Endodermal cell (in vitro differentiated cells): Measurements from ENCODE around the gene BTBD19. TPM values are rescaled to one million over a fixed set of nuclear protein-coding genes. Genes with fewer than 3 reads are reported as not detected.
A peak's percentile ranks its signal among the peaks of the same experiment; 100 is the strongest.
"Not testable (repeated sequence)": the region's sequence is repeated elsewhere in the genome, so short reads cannot be mapped to it uniquely, and the experiment has no call there.

ENCODE experiments used
- DNase-seq: peaks from one replicate; pipeline ENCODE4 v3.0.0-alpha.2; 2017
- H3K27ac ChIP-seq: 2 replicates; pipeline ENCODE4 v1.5.1; 2013; ENCODE audit warnings: mild to moderate bottlenecking, low read depth, low read length, moderate library complexity
- H3K27me3 ChIP-seq: 2 replicates; pipeline ENCODE4 v1.6.1; 2013; ENCODE audit warnings: mild to moderate bottlenecking, low read length, moderate library complexity; ENCODE audit not compliant: insufficient read depth, control insufficient read depth, poor library complexity, severe bottlenecking
- H3K36me3 ChIP-seq: 2 replicates; pipeline ENCODE4 v1.7.0; 2013; ENCODE audit warnings: mild to moderate bottlenecking, low read length, moderate library complexity; ENCODE audit not compliant: control insufficient read depth, insufficient read depth
- H3K4me1 ChIP-seq: one replicate; pipeline ENCODE4 v1.7.0; 2013; ENCODE audit warnings: low read length; ENCODE audit not compliant: control insufficient read depth, insufficient read depth
- H3K4me3 ChIP-seq: 2 replicates; pipeline ENCODE4 v1.5.1; 2013; ENCODE audit warnings: mild to moderate bottlenecking, low read length, moderate library complexity
- H3K9ac ChIP-seq: 2 replicates; pipeline ENCODE4 v1.6.1; 2013; ENCODE audit warnings: mild to moderate bottlenecking, low read length, moderate library complexity; ENCODE audit not compliant: poor library complexity, severe bottlenecking; ENCODE audit errors: extremely low read depth
- H3K9me3 ChIP-seq: 2 replicates; pipeline ENCODE4 v1.6.1; 2013; ENCODE audit warnings: mild to moderate bottlenecking, low read length, moderate library complexity; ENCODE audit not compliant: control insufficient read depth
- H3K27ac Mint-ChIP-seq: 2 replicates; pipeline ENCODE4 v1.8.0; 2020; ENCODE audit warnings: mixed read lengths
- H3K27me3 Mint-ChIP-seq: 2 replicates; pipeline ENCODE4 v1.8.0; 2021; ENCODE audit warnings: mild to moderate bottlenecking, mixed read lengths; ENCODE audit not compliant: insufficient read depth
- H3K36me3 Mint-ChIP-seq: 2 replicates; pipeline ENCODE4 v1.8.0; 2020; ENCODE audit warnings: low read depth, mixed read lengths
- H3K4me1 Mint-ChIP-seq: 2 replicates; pipeline ENCODE4 v1.8.0; 2020; ENCODE audit warnings: mixed read lengths
- H3K4me3 Mint-ChIP-seq: 2 replicates; pipeline ENCODE4 v1.8.0; 2020; ENCODE audit warnings: mild to moderate bottlenecking, moderate library complexity, mixed read lengths
- H3K9me3 Mint-ChIP-seq: 2 replicates; pipeline ENCODE4 v1.8.0; 2020; ENCODE audit warnings: mild to moderate bottlenecking, mixed read lengths
- WGBS, 2 experiments: methylation state at CpG; one replicate each; pipeline versions ENCODE4 v1.1.5 to v1.1.7; 2013; ENCODE audit warnings: missing lambda C conversion rate in 2 of 2, mixed read lengths in 1 of 2; ENCODE audit not compliant: insufficient coverage in 1 of 2, insufficient read length in 1 of 2; 5-methylcytosine and 5-hydroxymethylcytosine counted together
- total RNA-seq, 2 donors: library from RNA; stranded (reverse); fragmentation: NEBNext Ultra II Directional in 1 of 2; extraction: Animal tissue kit (Norgen Biotek cat#: 25700) in 1 of 2; gene quantifications; 2 replicates in 1 of 2; 3 replicates in 1 of 2; pipeline ENCODE4 v1.2.1, GENCODE V29; 2021
- TF ChIP-seq, protein P1 (sequence below): fragments of 200-600 bp; sonication (generic); conservative IDR thresholded peaks from 2 replicates; pipeline ENCODE4 v1.5.0; 2021; ENCODE audit warnings: antibody characterized with exemption, mild to moderate bottlenecking

The BTBD19 gene
- total RNA-seq, 2 donors from 2014 or later, result 7.4 to 7.9 TPM

- Histone ChIP-seq H3K27me3 (no peaks in the 10 kb centered on the region), H3K27ac (no peak overlapping the region), H3K4me1 (peaks cover 32% of the 10 kb centered on the region), H3K9me3 (no peaks in the 10 kb centered on the region), H3K36me3 (peaks cover 7% of the 10 kb centered on the region), H3K4me3 (no peak overlapping the region), H3K9ac (no peak overlapping the region)
- DNase-seq, result peak; percentile 41
- TF ChIP-seq, protein P1, sequence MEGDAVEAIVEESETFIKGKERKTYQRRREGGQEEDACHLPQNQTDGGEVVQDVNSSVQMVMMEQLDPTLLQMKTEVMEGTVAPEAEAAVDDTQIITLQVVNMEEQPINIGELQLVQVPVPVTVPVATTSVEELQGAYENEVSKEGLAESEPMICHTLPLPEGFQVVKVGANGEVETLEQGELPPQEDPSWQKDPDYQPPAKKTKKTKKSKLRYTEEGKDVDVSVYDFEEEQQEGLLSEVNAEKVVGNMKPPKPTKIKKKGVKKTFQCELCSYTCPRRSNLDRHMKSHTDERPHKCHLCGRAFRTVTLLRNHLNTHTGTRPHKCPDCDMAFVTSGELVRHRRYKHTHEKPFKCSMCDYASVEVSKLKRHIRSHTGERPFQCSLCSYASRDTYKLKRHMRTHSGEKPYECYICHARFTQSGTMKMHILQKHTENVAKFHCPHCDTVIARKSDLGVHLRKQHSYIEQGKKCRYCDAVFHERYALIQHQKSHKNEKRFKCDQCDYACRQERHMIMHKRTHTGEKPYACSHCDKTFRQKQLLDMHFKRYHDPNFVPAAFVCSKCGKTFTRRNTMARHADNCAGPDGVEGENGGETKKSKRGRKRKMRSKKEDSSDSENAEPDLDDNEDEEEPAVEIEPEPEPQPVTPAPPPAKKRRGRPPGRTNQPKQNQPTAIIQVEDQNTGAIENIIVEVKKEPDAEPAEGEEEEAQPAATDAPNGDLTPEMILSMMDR, result no peak
- no peak overlapping the region for H3K4me3 Mint-ChIP-seq
- WGBS, 2 experiments, result 90 to 94% methylated on average over 5 to 12 of the region's 12 CpGs
- H3K9me3 Mint-ChIP-seq, result no peaks in the 10 kb centered on the region
- no peak overlapping the region for H3K27ac Mint-ChIP-seq
- peaks cover 5% of the 10 kb centered on the region for H3K27me3 Mint-ChIP-seq
- peaks cover 38% of the 10 kb centered on the region for H3K4me1 Mint-ChIP-seq
- H3K36me3 Mint-ChIP-seq, result peaks cover 6% of the 10 kb centered on the region
Observed at GRCh38 chr1:44810101-44810761, 1.9 kb downstream of the BTBD19 start.

- H3K4me1 ChIP-seq, result peaks cover 32% of the 10 kb centered on the region
- not testable (repeated sequence) for H3K9me3 ChIP-seq, H3K36me3 Mint-ChIP-seq, H3K27ac Mint-ChIP-seq, H3K9ac ChIP-seq, H3K9me3 Mint-ChIP-seq, H3K36me3 ChIP-seq, H3K27me3 ChIP-seq, H3K27me3 Mint-ChIP-seq, H3K4me3 Mint-ChIP-seq, DNase-seq, H3K4me3 ChIP-seq, H3K27ac ChIP-seq
- H3K4me1 Mint-ChIP-seq, result peaks cover 43% of the 10 kb centered on the region
- WGBS, 2 experiments, result 86 to 93% methylated on average over 3 to 4 of the region's 4 CpGs
Observed at GRCh38 chr1:44810762-44811105, 2.4 kb downstream of the BTBD19 start.

DNA sequence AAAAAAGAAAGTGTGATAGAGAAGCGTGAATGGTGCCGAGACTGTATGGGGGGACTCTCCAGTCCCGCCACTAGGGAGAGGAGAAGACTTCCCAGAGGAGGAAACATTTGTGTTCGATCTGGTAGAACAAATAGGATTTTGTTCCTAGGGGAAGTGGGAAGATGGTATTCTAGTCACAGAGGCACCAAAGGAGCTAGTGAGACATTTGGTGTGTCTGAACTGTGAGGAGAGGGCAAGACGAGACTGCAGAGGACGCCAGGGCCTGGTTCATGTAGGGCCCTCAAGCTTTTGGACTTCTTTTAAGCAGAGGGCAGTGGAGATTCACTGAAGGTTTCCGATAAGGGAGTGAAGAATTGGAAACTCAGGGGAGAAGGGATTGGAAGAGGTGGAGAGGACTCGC, 2.9 kb downstream of the BTBD19 start:
- no peak overlapping the region for H3K27ac ChIP-seq
- peaks cover 32% of the 10 kb centered on the region for H3K4me1 ChIP-seq
- TF ChIP-seq, protein P1, result peak; percentile 35
- H3K9ac ChIP-seq, result no peak overlapping the region
- Mint-ChIP-seq H3K9me3 (no peaks in the 10 kb centered on the region), H3K4me1 (peaks cover 43% of the 10 kb centered on the region), H3K36me3 (peaks cover 6% of the 10 kb centered on the region), H3K27ac (no peak overlapping the region), H3K27me3 (peaks cover 5% of the 10 kb centered on the region), H3K4me3 (no peak overlapping the region)
- no peaks in the 10 kb centered on the region for H3K27me3 ChIP-seq
- peak; percentile 47 for DNase-seq
- WGBS, 2 experiments, result 87 to 88% methylated on average over 5 to 8 of the region's 8 CpGs
- no peaks in the 10 kb centered on the region for H3K9me3 ChIP-seq
- no peak overlapping the region for H3K4me3 ChIP-seq
- H3K36me3 ChIP-seq, result peaks cover 7% of the 10 kb centered on the region
